Central memory CD8-positive, alpha-beta T cell (primary cell): Measurements from ENCODE around the gene ESRRB.

Experiments used
- ATAC-seq: fragments of 150-1000 bp; cut with Tn5 transposase; replicated peaks from 2 replicates; pipeline ENCODE4 v1.10.0; 2022; ENCODE audit warnings: mild to moderate bottlenecking, moderate FRiP score, moderate number of reproducible peaks; ENCODE audit not compliant: poor library complexity, severe bottlenecking; ENCODE audit errors: extremely low read depth
- DNase-seq, 2 donors: peaks; one replicate each; pipeline ENCODE4 v3.0.0; 2021; ENCODE audit warnings: low spot score in 2 of 2
- H3K27ac Mint-ChIP-seq: one replicate; pipeline ENCODE4 v1.8.0; 2022; ENCODE audit warnings: low read depth, mild to moderate bottlenecking, moderate library complexity, mixed read lengths
- H3K27me3 Mint-ChIP-seq: one replicate; pipeline ENCODE4 v1.8.0; 2022; ENCODE audit warnings: mixed read lengths
- H3K36me3 Mint-ChIP-seq: one replicate; pipeline ENCODE4 v1.8.0; 2022; ENCODE audit warnings: mild to moderate bottlenecking, moderate library complexity, mixed read lengths; ENCODE audit not compliant: insufficient read depth
- H3K4me1 Mint-ChIP-seq: one replicate; pipeline ENCODE4 v1.8.0; 2022; ENCODE audit warnings: mixed read lengths
- H3K4me3 Mint-ChIP-seq: one replicate; pipeline ENCODE4 v1.8.0; 2022; ENCODE audit warnings: mild to moderate bottlenecking, moderate library complexity, mixed read lengths
- H3K9me3 Mint-ChIP-seq: one replicate; pipeline ENCODE4 v1.8.0; 2022; ENCODE audit warnings: mixed read lengths

ESRRB gene

DNA sequence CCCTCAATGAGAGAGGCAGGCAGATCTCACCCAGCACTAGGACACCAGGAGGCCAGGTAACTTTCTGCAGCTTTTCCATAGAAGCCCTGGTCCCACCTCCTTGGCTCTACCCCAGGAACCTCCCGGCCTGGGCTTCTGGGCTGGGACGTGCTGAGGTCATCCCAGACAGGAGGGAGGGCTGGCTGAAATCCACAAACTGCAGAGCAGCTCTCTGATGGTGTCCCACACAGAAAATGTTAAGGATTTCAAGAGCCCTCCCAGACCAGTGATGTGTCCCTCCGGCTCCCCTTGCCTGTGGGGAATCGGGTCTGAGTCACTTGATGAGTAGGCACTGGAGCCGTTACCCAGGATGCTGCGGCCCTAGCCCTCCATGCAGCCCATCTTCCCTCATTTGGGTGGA is 124.1 kb downstream of the ESRRB start:
- H3K9me3 Mint-ChIP-seq, result no peaks in the 10 kb centered on the region
- H3K4me1 Mint-ChIP-seq, result no peaks in the 10 kb centered on the region
- no peaks in the 10 kb centered on the region for H3K36me3 Mint-ChIP-seq
- ATAC-seq, result no peak
- no peak overlapping the region for H3K27ac Mint-ChIP-seq
- DNase-seq, result no peak
- no peak overlapping the region for H3K4me3 Mint-ChIP-seq
- peaks cover 26% of the 10 kb centered on the region for H3K27me3 Mint-ChIP-seq

DNA sequence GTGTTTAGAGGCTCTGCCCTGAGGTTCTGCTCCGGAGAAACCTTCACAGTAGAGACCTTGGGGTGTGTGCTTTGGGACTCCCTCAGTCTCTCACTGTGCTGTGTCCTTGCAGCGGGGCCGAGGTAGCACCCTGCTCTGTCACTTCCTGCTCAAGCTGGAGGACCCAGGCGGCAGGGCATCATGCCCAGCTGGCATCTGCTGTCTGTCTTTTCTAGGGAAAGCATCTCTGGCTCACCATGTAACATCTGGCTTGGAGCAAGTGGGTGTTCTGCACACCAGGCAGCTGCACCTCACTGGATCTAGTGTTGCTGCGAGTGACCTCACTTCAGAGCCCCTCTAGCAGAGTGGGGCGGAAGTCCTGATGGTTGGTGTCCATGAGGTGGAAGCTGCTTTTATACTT is 124.5 kb downstream of the ESRRB start:
- DNase-seq (no peak), ATAC-seq (no peak)
- H3K27ac Mint-ChIP-seq, result no peak overlapping the region
- no peaks in the 10 kb centered on the region for H3K4me1 Mint-ChIP-seq
- H3K4me3 Mint-ChIP-seq, result no peak overlapping the region
- H3K27me3 Mint-ChIP-seq, result peaks cover 26% of the 10 kb centered on the region
- no peaks in the 10 kb centered on the region for H3K36me3 Mint-ChIP-seq
- no peaks in the 10 kb centered on the region for H3K9me3 Mint-ChIP-seq

DNA sequence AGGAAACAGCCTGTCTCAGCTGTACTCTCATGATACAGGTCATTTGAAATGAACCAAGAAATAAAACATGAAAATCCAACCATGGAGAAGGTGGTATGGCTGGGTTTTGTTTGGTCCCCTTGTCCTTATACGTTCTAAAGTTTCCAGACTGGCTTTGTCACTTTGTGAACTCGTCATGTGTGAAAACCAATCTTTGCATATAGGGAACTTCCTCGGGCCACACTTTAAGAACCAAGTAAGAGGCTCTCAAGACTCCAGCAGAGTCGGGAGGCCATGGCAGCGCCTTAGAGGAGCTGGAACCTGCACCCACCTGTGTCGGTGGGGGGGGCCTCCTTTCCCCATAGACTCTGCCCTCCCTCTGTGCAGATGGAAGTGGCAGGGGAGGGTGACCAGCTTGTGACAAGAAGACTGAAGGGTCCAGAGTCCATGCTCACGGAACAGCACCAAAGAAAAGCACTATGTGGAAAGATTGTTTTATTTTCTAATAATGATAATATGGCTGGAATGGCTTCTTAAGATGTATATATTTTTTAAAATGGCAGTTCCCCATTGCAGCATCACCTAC is 125.3 kb downstream of the ESRRB start:
- ATAC-seq, result no peak
- no peak for DNase-seq
- no peaks in the 10 kb centered on the region for H3K4me1 Mint-ChIP-seq
- H3K9me3 Mint-ChIP-seq, result no peaks in the 10 kb centered on the region
- H3K36me3 Mint-ChIP-seq, result no peaks in the 10 kb centered on the region
- H3K27ac Mint-ChIP-seq, result no peak overlapping the region
- peaks cover 22% of the 10 kb centered on the region for H3K27me3 Mint-ChIP-seq
- no peak overlapping the region for H3K4me3 Mint-ChIP-seq

DNA sequence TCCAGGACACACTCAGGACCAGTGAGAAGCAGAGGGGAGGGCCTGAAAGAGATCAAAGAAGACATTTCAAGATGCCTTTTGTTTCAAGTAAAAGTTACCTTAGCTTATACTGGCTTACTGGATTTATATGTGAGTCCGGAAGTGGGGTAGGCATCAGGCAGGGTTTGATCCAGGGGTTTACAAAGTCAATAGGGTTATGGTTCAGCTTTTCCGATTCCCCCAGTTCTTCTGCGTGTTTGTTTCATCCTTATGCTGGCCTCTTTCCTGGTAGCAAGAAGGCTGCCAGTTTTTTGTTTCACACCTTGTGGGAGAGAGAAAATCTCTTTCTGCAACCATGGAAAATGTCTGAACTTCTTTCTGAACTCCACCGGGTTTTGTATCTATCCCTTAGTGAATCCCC is 126.3 kb downstream of the ESRRB start:
- Mint-ChIP-seq H3K4me3 (no peak overlapping the region), H3K27me3 (peaks cover 27% of the 10 kb centered on the region)
- no peak for ATAC-seq

DNA sequence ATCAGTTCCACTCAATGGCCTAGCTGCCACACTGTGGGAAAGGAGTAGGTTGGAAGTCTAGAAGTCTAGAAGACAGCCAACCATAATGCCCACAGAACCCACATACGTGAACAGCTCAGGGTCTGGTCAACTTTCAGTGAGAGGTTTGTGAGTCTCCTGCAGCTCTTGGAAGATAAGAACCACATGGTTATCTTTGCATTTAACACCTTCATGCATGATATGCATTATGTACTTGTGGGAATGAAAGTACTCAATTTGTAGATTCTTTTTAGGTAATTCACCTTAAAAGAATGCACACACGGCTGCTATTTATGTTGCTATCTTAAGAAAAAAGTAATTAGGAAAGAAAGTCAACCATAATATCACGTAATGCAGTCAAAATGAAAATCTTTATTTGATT is 126.7 kb downstream of the ESRRB start:
- no peaks in the 10 kb centered on the region for H3K9me3 Mint-ChIP-seq
- DNase-seq (no peak), ATAC-seq (no peak)
- no peak overlapping the region for H3K4me3 Mint-ChIP-seq
- H3K27ac Mint-ChIP-seq, result no peak overlapping the region
- peaks cover 30% of the 10 kb centered on the region for H3K27me3 Mint-ChIP-seq
- H3K4me1 Mint-ChIP-seq, result no peaks in the 10 kb centered on the region
- H3K36me3 Mint-ChIP-seq, result no peaks in the 10 kb centered on the region

More for the DNA sequence above, 126.3 kb downstream of the ESRRB start:
- Mint-ChIP-seq H3K27ac (no peak overlapping the region), H3K36me3 (no peaks in the 10 kb centered on the region), H3K4me1 (no peaks in the 10 kb centered on the region), H3K9me3 (no peaks in the 10 kb centered on the region)
- no peak for DNase-seq

DNA sequence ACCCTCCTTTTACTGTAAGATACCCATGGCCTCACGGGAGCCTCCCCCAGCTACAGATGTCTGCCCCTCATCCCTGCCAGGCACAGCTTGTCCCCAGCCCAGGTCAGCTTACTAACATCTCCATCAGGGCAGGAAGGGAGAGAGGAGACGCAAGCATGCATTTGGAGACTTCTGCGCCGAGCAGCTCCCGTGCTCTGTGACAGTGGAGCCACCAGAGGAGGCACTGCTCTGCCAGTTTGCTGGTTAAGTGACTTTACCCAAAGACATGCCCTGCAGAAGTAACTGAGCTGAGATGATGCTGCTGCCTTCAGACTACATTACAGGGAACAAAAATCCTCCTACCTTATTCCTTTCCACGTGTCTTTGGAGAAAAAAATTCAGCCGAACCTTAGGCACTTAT is 133.4 kb downstream of the ESRRB start:
- Mint-ChIP-seq H3K4me1 (no peaks in the 10 kb centered on the region), H3K9me3 (no peaks in the 10 kb centered on the region), H3K27ac (no peak overlapping the region), H3K36me3 (no peaks in the 10 kb centered on the region), H3K27me3 (peaks cover 66% of the 10 kb centered on the region), H3K4me3 (no peak overlapping the region)
- no peak for ATAC-seq
- no peak for DNase-seq

DNA sequence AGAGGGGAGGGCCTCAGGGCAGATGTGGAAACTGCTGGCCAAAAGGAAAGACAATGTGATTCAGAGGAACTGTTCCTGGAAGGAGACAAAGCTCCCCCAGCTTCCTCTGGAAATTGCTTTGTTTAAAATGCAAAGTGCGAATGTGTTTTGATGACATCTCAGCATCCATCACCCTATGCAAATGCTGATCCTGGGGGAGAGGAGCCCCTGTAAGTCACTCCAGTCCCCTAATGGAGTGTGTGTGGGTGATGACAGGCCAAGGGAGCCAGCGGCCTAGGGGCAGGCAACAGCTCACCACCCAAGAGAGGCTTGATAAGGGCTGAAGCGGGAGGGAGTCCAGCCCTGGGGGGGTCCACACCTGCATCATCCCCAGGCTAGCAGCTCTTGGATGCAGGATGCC is 134.2 kb downstream of the ESRRB start:
- Mint-ChIP-seq H3K27ac (no peak overlapping the region), H3K4me1 (no peaks in the 10 kb centered on the region), H3K27me3 (peaks cover 66% of the 10 kb centered on the region), H3K9me3 (no peaks in the 10 kb centered on the region), H3K4me3 (no peak overlapping the region), H3K36me3 (no peaks in the 10 kb centered on the region)
- no peak for ATAC-seq
- DNase-seq, result no peak

DNA sequence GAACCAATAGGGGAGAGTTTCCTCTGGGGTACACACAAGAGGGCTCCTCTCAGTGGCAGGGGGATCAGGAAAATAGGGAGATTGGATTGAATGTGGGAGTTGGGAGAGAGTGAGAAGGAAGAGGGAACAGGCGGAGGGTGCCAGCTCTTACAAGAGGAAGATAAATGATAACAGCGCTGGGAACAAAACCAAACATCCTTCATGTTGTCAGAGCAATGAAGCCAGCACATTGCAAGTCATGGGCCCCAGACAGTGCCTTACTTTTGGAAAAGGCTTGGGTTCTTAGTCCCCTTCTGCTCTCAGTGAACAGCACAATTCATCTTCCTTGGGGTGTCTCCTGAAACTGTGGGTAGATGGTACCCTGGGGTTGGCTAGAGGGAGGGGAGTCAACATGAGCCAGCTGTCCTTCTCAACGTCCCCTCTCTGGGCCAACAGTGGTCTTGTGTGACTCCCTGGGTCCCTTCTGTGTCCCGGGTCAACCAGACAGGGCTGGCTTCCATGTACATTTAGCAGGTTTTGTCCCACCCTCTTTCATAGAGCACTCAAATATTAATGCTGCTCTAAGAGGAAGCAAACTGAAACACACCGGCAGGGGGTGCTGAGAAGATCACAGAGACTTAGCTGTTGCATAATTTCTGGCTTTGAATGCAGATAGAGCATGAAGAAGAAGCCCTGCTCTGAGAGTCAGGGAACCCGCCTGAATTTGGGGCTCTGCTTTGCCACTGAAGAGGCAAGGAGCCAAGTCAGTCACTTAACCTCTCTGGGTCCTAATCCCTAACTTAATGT is 138.5 kb downstream of the ESRRB start:
- Mint-ChIP-seq H3K9me3 (no peaks in the 10 kb centered on the region), H3K27ac (no peak overlapping the region), H3K36me3 (no peaks in the 10 kb centered on the region), H3K27me3 (peaks cover 55% of the 10 kb centered on the region), H3K4me3 (no peak overlapping the region), H3K4me1 (no peaks in the 10 kb centered on the region)
- ATAC-seq (no peak), DNase-seq (no peak)

DNA sequence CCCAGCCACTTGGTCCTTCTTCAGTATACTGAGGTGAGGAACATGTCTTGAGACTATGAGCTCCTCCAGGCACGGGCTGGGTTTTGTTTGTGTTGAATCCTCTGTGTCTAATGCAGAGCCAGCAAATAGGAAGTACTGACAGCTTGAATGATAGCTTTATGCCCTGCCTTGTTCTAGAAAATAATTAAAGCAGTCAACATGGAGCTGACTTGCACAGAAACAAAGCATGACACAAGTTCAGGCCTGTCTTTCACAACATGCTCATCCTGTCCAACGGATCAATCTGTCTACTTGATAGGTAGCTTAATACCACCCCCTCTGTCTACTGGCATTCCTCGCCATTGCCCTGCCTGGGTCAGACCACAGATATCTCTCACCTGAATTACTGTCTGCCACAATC is 140.9 kb downstream of the ESRRB start:
- Mint-ChIP-seq H3K27ac (no peak overlapping the region), H3K36me3 (no peaks in the 10 kb centered on the region), H3K4me1 (no peaks in the 10 kb centered on the region), H3K27me3 (peaks cover 68% of the 10 kb centered on the region), H3K4me3 (no peak overlapping the region), H3K9me3 (peaks cover 6% of the 10 kb centered on the region)
- ATAC-seq (no peak), DNase-seq (no peak)

DNA sequence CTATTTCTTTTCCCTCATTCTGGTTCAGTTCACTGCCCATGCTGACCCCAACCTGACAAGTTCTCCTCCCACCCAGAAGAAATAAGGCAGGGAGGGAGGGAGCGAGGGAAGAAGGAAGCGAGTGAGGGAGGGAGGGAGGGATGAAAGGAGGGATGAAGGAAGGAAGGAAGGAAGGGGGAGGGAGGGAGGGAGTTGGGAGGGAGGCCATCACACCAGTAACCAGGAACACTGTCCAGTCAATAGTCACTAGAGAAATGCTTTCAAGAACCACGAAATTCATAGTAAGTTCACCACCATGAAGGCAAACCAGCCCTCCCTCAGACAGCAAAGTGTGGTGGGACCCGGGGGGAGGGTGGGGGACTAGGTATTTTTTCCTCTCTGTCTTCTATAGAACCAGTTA is 142.4 kb downstream of the ESRRB start:
- Mint-ChIP-seq H3K27me3 (peaks cover 67% of the 10 kb centered on the region), H3K27ac (no peak overlapping the region), H3K4me3 (no peak overlapping the region), H3K4me1 (no peaks in the 10 kb centered on the region), H3K36me3 (no peaks in the 10 kb centered on the region), H3K9me3 (peaks cover 11% of the 10 kb centered on the region)
- DNase-seq (no peak), ATAC-seq (no peak)

DNA sequence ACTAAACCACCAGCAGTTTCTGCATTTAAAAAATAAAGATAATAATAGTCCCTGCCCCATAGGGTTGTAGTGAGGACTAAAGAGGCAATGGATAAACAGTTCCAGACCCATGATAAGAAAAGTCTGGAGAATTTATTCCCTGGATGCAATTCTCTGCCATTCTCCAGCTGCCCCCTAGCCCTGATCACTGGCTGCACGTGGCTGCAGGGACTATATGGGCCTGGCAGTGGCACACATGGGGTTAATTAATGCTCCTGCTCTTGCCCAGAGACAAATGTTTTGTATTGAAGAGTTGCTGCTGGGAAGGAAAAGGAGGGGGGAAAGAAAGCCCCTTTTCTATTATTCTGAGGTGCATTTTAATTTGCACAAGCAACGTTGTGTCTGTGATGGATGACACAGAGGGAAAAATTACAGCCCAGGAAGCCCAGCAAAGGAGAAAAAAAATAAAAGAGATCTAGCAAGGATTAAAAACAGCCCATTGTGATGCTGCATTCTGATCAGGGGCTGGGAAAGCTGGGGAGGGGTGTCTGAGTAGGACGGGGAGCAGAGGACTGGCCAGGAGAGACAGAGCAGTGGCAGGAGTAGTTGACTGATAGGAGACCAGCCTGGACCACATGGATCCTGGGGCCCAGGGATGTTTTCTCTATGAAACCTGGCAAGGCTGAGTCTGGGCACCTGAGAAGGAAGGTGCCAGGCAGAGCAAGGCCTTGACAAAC is 149.3 kb downstream of the ESRRB start:
- Mint-ChIP-seq H3K4me3 (no peak overlapping the region), H3K27ac (no peak overlapping the region), H3K36me3 (no peaks in the 10 kb centered on the region), H3K27me3 (peaks cover 68% of the 10 kb centered on the region), H3K9me3 (peaks cover 11% of the 10 kb centered on the region), H3K4me1 (no peaks in the 10 kb centered on the region)
- DNase-seq, result no peak
- no peak for ATAC-seq

DNA sequence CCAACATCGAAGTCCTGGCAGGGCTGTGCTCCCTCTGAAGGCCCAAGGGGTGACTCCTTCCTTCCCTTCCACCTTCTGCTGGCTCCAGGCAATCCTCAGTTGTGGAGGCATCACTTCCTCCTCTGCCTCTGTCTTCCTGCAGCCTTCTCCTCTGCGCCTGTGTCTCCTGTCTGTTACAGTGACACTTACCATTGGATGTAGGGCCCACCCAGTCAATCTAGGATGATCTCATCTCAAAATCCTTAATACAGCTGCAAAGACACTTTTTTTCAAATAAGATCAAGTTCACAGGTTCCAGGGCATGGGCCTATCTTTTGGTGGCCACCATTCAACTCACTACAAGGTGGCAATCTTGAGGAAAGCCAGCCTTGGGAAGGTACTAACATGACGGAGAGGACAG is 155.1 kb downstream of the ESRRB start:
- ATAC-seq (no peak), DNase-seq (no peak)
- Mint-ChIP-seq H3K27me3 (peaks cover 47% of the 10 kb centered on the region), H3K9me3 (no peaks in the 10 kb centered on the region), H3K36me3 (no peaks in the 10 kb centered on the region), H3K27ac (no peak overlapping the region), H3K4me3 (no peak overlapping the region), H3K4me1 (no peaks in the 10 kb centered on the region)

DNA sequence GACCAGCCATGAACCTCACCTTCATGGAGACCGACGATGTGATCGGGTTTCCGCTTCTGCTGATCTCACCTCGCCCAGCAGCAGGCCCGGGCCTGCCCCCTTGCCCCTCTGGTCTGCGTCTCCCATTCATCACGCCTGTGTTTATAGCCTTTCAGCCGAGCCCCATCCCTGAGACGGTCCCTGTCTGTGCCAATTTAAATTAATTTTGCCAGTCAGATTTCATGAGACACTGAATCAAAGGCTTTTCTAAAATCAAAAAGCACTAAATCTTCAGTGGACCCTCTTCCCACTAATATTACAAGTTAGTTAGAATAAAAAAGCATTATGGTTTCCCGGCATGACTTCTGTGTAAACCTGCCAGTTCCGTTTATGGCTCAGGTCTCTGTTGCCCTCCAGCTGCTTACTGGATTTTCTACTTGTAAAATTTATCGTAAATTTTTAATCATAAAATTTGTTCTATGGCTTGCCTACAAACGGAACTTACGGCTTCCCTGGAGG is 155.9 kb downstream of the ESRRB start:
- H3K27ac Mint-ChIP-seq, result no peak overlapping the region

More for the DNA sequence above, 155.9 kb downstream of the ESRRB start:
- Mint-ChIP-seq H3K4me3 (no peak overlapping the region), H3K27me3 (peaks cover 44% of the 10 kb centered on the region), H3K9me3 (no peaks in the 10 kb centered on the region), H3K36me3 (no peaks in the 10 kb centered on the region), H3K4me1 (no peaks in the 10 kb centered on the region)
- no peak for ATAC-seq
- no peak for DNase-seq
